Endothelial cell of umbilical vein (primary cell): Measurements from ENCODE around the gene GCA.

Source experiments
- POLR2AphosphoS5 ChIP-seq: IDR thresholded peaks from 2 replicates; pipeline ENCODE4 v1.6.1; 2012; ENCODE audit warnings: low read depth, mild to moderate bottlenecking, control low read depth, low read length, moderate library complexity; ENCODE audit not compliant: insufficient read depth
- TF ChIP-seq, protein P1 (sequence below), 2 donors: IDR thresholded peaks; 1 replicate in 1 of 2; 2 replicates in 1 of 2; pipeline ENCODE4 v1.5.1; 2011; ENCODE audit warnings: low read length in 2 of 2, mild to moderate bottlenecking in 2 of 2, moderate library complexity in 2 of 2, control low read depth in 1 of 2, inconsistent platforms in 1 of 2, low read depth in 1 of 2; ENCODE audit not compliant: insufficient read depth in 1 of 2; ENCODE audit errors: extremely low read depth in 1 of 2

DNA sequence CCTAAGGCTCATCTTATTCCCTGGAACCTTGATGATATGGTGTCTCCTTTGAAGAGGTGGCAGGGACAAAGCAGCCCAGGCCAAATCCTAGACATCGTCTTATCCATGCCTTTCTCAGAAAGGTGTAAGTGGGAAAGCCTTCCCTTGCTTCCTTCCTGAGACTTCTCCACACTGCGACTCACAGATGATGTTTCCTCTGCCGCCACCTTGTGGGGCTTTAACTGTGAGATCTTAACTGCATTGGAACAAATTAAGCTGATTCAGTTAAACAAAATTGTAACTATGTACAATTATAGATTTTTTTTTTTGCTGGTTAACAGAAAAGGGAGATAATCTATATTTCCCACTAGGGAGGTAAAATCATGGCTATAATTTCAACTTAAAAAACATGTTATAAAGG lies 10.0 kb upstream of the GCA start:
- TF ChIP-seq, protein P1, sequence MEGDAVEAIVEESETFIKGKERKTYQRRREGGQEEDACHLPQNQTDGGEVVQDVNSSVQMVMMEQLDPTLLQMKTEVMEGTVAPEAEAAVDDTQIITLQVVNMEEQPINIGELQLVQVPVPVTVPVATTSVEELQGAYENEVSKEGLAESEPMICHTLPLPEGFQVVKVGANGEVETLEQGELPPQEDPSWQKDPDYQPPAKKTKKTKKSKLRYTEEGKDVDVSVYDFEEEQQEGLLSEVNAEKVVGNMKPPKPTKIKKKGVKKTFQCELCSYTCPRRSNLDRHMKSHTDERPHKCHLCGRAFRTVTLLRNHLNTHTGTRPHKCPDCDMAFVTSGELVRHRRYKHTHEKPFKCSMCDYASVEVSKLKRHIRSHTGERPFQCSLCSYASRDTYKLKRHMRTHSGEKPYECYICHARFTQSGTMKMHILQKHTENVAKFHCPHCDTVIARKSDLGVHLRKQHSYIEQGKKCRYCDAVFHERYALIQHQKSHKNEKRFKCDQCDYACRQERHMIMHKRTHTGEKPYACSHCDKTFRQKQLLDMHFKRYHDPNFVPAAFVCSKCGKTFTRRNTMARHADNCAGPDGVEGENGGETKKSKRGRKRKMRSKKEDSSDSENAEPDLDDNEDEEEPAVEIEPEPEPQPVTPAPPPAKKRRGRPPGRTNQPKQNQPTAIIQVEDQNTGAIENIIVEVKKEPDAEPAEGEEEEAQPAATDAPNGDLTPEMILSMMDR (IDR thresholded peaks at IDR 0.05; ENCODE audit: extremely low read depth in 1 of 2, insufficient read depth in 1 of 2, low read depth in 1 of 2, low read length in 2 of 2), result peak; percentile 19 to 26
- no peak for TF ChIP-seq POLR2AphosphoS5
